SK-N-MC (cell line): ENCODE results near the gene LUZP2.

Experiments
- EZH2 ChIP-seq: fragments of 200-600 bp; sonication (generic); IDR thresholded peaks from one replicate; pipeline ENCODE4 v1.6.1; 2017; ENCODE audit warnings: antibody characterized with exemption
- FOXP2 ChIP-seq: optimal IDR thresholded peaks from 2 replicates; pipeline ENCODE3; 2011; ENCODE audit warnings: mild to moderate bottlenecking, moderate library complexity; ENCODE audit not compliant: insufficient read depth; ENCODE audit errors: extremely low read length, control extremely low read depth
- POLR2AphosphoS5 ChIP-seq: IDR thresholded peaks from 2 replicates; pipeline ENCODE4 v1.6.1; 2012; ENCODE audit warnings: mild to moderate bottlenecking, low read depth, low read length, borderline replicate concordance

- TF ChIP-seq POLR2AphosphoS5 (no peak), EZH2 (no peak), FOXP2 (no peak)
These were observed 468.9 kb downstream of the LUZP2 start for GRCh38 chr11:24965748-24966147.
